NCI-H1436 (cell line): ENCODE data around the gene CCNB2.
"Not testable (repeated sequence)": the region's sequence is repeated elsewhere in the genome, so short reads cannot be mapped to it uniquely, and the experiment has no call there.

ENCODE experiments used
- DNase-seq: peaks from one replicate; lab custom pipeline; 2025; lab: John Stamatoyannopoulos, UW

CCNB2 gene

DNA sequence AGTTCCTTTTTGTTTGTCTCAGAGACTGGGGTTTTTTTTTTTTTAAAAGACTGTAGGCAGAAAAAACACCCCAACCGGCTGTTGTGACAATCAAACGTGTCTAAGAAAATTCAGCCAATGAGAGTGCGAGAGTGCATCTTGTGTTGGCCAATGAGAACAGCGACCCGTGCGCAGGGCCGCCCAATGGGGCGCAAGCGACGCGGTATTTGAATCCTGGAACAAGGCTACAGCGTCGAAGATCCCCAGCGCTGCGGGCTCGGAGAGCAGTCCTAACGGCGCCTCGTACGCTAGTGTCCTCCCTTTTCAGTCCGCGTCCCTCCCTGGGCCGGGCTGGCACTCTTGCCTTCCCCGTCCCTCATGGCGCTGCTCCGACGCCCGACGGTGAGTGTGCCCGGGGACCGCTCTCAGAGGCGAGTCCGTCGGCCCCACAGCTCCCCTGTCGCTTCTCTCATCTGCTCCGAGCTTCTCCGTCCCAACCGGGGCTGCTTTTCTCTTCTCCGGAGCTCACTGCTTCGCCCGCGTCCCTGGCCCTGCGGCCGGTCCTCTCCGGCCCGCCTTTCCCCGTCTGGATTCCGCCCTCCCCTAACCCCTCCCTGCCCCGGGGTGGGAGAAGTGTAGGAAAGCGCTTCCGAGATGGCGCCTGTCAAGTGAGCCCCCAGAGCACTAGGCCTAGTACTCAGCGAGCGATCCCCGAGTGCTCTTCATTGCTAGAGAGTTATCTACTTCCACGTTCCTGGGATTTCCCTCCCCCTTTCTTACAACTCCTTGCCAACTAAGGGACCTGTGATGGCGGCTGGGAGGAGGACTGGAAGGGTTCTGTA, at the start of gene CCNB2:
CCNB2 (plus strand) TSS at position 235 of the 821 bp plus-strand sequence; CDS start at position 358, 123 bp downstream.
- peak; percentile 91 for DNase-seq

GRCh38 chr15:59059076-59059597, 45.8 kb upstream of the CCNB2 start:
- no peak for DNase-seq

DNA sequence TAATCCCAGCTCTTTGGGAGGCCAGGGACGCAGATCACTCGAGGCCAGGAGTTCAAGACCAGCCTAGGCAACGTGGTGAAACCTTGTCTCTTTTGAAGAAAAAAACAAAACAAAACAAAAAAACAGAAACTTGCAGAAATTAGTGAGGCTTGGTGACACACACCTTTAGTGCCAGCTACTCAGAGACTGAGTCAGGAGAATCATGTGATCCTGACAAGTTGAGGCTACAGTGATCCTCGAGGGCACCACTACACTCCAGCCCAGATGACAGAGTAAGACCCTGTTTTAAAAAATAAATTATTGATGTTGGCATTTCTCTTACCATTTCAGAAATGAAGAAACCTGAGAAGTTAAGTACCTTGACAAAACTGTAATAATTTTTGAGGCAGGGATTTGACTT, 44.6 kb upstream of the CCNB2 start:
- DNase-seq = no peak

DNA sequence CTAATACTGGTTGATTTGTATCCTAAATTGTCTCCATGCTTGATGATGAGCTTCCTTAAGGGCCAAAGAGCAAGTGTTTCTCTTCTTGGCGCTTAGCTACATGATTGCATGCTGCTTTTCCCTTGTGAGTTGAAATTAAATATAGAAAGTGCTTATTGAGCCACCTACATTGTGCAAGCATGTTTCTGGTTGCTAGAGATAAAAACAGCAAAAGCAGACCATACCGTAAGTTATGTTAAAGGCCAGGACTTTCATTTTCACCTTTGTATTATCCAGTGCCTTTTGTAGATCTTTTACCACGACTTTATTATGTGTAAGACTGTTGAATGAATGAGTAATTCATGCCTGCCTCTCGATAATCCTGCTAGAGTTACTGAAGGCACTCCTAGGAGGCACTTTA, 41.9 kb upstream of the CCNB2 start:
- DNase-seq = peak; percentile 16

GRCh38 chr15:59069430-59069829, 35.5 kb upstream of the CCNB2 start:
- no peak for DNase-seq

DNA sequence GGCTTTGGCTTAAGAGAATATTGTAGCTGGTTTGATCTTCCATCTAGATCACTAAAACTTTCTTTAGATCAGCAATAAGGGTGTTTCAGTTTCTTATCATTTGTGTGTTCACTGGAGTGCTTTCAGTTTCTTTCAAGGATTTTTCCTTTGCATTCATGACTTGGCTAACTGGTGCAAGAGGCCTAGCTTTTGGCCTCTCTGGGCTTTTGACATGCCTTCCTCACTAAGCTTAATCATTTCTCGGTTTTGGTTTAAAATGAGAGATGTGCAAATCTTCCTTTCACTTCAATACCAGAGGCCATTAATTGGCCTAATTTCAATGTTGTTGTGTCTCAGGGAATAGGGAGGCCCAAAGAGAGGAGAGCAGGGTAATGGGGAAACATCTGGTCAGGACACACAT, 30.3 kb upstream of the CCNB2 start:
- DNase-seq = no peak

GRCh38 chr15:59087731-59088130, 17.2 kb upstream of the CCNB2 start:
- no peak for DNase-seq

GRCh38 chr15:59094077-59094476, 10.9 kb upstream of the CCNB2 start:
- DNase-seq = no peak

- DNase-seq = no peak
Observed at GRCh38 chr15:59096429-59096828, 8.5 kb upstream of the CCNB2 start.

DNA sequence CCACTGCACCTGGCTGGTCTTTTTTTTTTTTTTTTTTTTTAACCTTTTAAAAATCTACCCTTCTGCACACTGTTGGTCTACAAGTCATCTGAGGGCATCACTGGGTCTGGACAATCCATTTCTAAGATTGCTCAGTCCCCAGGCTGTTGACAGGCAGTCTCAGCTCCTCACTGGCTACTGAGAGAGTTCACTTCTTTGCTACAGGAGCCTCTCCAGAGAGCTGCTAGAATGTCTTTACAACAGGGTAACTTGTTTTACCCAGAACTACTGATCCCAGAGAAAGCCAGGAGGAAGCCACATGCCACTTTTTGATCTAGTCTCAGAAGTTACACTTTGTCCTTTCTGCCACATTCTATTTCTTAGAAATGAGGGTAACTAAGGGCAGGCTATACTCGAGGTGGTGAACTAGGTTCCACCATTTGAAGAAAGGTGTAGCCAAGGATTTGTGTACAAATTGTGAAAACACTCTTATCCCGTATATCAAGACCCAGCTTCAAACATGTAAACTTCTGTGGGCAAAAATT, 5.7 kb upstream of the CCNB2 start:
- DNase-seq = no peak

GRCh38 chr15:59104602-59104911, 389 bp upstream of the CCNB2 start:
- no peak for DNase-seq

GRCh38 chr15:59105854-59106253, 908 bp downstream of the CCNB2 start:
- no peak for DNase-seq

DNA sequence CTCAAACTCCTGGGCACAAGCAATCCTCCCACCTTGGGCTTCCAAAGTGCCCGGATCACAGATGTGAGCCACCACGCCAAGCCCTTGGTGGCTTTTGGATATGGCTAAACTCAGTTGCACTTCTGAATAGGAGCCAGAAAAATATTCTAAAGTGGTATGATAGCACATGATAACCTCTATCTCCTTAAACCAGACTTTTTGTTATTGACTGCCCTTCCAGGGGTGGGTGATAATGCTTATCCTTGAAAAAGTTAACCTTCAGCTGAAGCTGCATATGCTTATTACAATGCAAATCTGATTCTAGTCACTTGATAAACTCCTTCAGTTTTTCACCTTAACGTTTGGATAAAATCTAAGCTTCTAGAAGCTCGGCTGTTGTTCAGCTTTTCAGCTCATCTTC, 6.3 kb downstream of the CCNB2 start:
- no peak for DNase-seq

DNA sequence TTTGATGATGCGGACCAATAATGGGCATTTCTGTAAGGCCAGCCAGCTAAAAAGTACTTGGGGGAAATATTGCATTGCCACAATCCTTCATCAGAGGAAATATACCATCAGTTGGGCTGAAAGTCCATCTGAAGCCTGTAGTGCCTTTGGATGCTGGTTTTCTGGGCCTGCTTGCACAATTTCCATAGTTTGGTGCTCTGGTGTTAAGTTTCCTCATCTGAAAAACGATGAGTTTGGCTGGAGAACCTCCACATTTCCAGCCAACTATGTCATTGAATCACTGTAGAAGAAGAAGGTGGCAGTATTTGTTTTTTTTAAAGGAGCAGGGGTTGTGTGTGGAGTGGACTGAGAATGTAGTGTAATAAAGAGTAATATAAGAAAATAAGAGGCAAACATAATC, 10.1 kb downstream of the CCNB2 start:
- DNase-seq = no peak

GRCh38 chr15:59116141-59116540, 11.2 kb downstream of the CCNB2 start:
- no peak for DNase-seq

- DNase-seq = no peak
Observed at GRCh38 chr15:59116771-59117170, 11.8 kb downstream of the CCNB2 start.

DNA sequence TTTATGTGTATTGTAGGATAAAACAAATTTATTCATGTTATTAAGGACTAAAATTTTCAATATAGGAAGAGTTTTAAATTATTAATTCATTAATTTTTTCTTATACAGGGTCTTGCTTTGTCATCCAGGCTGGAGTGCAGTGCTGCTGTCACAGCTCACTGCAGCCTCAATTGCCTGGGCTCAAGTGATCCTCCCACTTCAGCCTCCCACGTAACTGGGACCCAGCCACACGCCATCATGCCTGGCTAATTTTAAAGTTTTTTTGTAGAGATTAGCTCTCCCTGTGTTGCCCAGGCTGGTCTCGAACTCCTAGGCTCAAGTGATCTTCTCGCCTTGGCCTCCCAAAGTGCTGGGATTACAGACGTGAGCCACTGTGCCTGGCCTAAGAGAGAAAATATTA, 14.7 kb downstream of the CCNB2 start:
- no peak for DNase-seq

DNA sequence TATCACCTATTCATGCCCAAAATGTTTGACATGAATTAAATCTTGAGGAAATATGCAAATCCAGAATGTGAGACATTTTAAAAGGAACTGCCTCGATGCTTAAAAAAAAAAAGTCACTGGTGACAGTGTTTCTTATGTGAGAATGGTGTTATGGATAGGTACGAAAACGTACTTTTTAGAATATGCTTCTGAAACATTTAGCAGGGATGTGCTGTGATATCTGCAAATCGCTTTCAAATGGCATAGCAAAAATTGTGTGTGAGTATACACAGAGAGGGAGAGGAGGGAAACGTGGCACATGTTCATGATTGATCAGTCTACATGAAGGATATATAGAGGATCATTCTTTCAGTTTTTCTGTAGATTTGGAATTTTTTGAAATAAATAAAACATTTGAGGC, 16.0 kb downstream of the CCNB2 start:
- no peak for DNase-seq

GRCh38 chr15:59124261-59124660, 19.3 kb downstream of the CCNB2 start:
- DNase-seq = no peak

- DNase-seq = not testable (repeated sequence)
Observed at GRCh38 chr15:59125683-59126082, 20.7 kb downstream of the CCNB2 start.

GRCh38 chr15:59127255-59127654, 22.3 kb downstream of the CCNB2 start:
- not testable (repeated sequence) for DNase-seq

- no peak for DNase-seq
Observed at GRCh38 chr15:59131456-59131855, 26.5 kb downstream of the CCNB2 start.

GRCh38 chr15:59131969-59132562, 27.1 kb downstream of the CCNB2 start:
- no peak for DNase-seq
